ENCODE data around the gene MARK2.

GRCh38 chr11:63904743-63905142 is 65.8 kb downstream of the MARK2 start:
- TF ChIP-seq POU6F1 (CRISPR knock-in tag; IDR thresholded peaks at IDR 0.05; ENCODE audit: borderline replicate concordance, low read depth) (no peak), TOX (CRISPR knock-in tag; IDR thresholded peaks at IDR 0.05; ENCODE audit: borderline replicate concordance) (no peak), PATZ1 (CRISPR knock-in tag; IDR thresholded peaks at IDR 0.05; ENCODE audit: borderline replicate concordance) (no peak), ZNF70 (CRISPR knock-in tag; IDR thresholded peaks at IDR 0.05) (no peak)
